CD14-positive monocyte (primary cell): ENCODE measurements around the gene C1orf56. TPM values are rescaled to one million over a fixed set of nuclear protein-coding genes. Genes with fewer than 3 reads are reported as not detected.

ENCODE experiments used
- DNase-seq, 3 donors: peaks; one replicate each; pipeline ENCODE4 v3.0.0-alpha.2; 2011 to 2022
- H2AFZ ChIP-seq: 2 replicates; pipeline ENCODE4 v1.6.0; 2012; ENCODE audit warnings: mild to moderate bottlenecking, low read depth, low read length, inconsistent platforms; ENCODE audit not compliant: insufficient read depth, poor library complexity, severe bottlenecking
- H3K27ac ChIP-seq, 2 donors: 1 replicate in 1 of 2; 2 replicates in 1 of 2; pipeline ENCODE4 v1.5.1; 2012 to 2013; ENCODE audit warnings: low read length in 2 of 2, control low read depth in 1 of 2, inconsistent platforms in 1 of 2, low read depth in 1 of 2, mild to moderate bottlenecking in 1 of 2
- H3K27me3 ChIP-seq, 2 donors: one replicate each; pipeline versions ENCODE4 v1.6.0 to v1.6.1; 2011 to 2013; ENCODE audit warnings: low read length in 2 of 2; ENCODE audit not compliant: control insufficient read depth in 2 of 2, insufficient read depth in 2 of 2
- H3K36me3 ChIP-seq, 2 donors: replicated peaks in 1 of 2; 1 replicate in 1 of 2; 2 replicates in 1 of 2; pipeline versions ENCODE4 v1.5.1 to v1.6.1; 2012 to 2013; ENCODE audit warnings: low read length in 2 of 2, control low read depth in 1 of 2, inconsistent platforms in 1 of 2, mild to moderate bottlenecking in 1 of 2; ENCODE audit not compliant: insufficient read depth in 2 of 2, control insufficient read depth in 1 of 2
- H3K4me1 ChIP-seq, 2 donors: 1 replicate in 1 of 2; 2 replicates in 1 of 2; pipeline versions ENCODE4 v1.5.1 to v1.6.1; 2012 to 2013; ENCODE audit warnings: low read length in 2 of 2, control low read depth in 1 of 2, inconsistent platforms in 1 of 2, mild to moderate bottlenecking in 1 of 2, moderate library complexity in 1 of 2; ENCODE audit not compliant: insufficient read depth in 2 of 2, control insufficient read depth in 1 of 2
- H3K4me2 ChIP-seq: replicated peaks from 2 replicates; pipeline ENCODE3; 2012; ENCODE audit warnings: low read length, moderate library complexity, mild to moderate bottlenecking; ENCODE audit not compliant: poor library complexity, severe bottlenecking; ENCODE audit errors: extremely low read depth
- H3K4me3 ChIP-seq, 3 experiments: fragments of 200-600 bp in 1 of 3; sonication (generic) in 1 of 3; replicated peaks in 1 of 3; 1 replicate in 2 of 3; 2 replicates in 1 of 3; pipeline ENCODE4 v1.5.1; 2011 to 2013; ENCODE audit warnings: low read length in 3 of 3, mild to moderate bottlenecking in 3 of 3, control low read depth in 2 of 3, low read depth in 2 of 3, inconsistent platforms in 1 of 3, moderate library complexity in 1 of 3
- H3K79me2 ChIP-seq: 2 replicates; pipeline ENCODE4 v1.6.0; 2012; ENCODE audit warnings: mild to moderate bottlenecking, control low read depth, inconsistent platforms, low read length, moderate library complexity; ENCODE audit not compliant: insufficient read depth
- H3K9ac ChIP-seq: 2 replicates; pipeline ENCODE4 v1.6.0; 2017; ENCODE audit warnings: low read length, mild to moderate bottlenecking; ENCODE audit not compliant: insufficient read depth, poor library complexity, severe bottlenecking
- H3K9me3 ChIP-seq, 2 donors: replicated peaks in 1 of 2; 1 replicate in 1 of 2; 2 replicates in 1 of 2; pipeline versions ENCODE4 v1.5.1 to v1.6.1; 2012 to 2013; ENCODE audit warnings: low read length in 2 of 2, control low read depth in 1 of 2; ENCODE audit not compliant: control insufficient read depth in 1 of 2, insufficient read depth in 1 of 2
- H4K20me1 ChIP-seq: 2 replicates; pipeline ENCODE4 v1.6.0; 2012; ENCODE audit warnings: mild to moderate bottlenecking, low read length, control low read depth, moderate library complexity; ENCODE audit not compliant: insufficient read depth
- H3K27ac Mint-ChIP-seq, 7 donors: one replicate each; pipeline ENCODE4 v1.8.0; 2020; ENCODE audit warnings: mild to moderate bottlenecking in 7 of 7, mixed read lengths in 7 of 7, moderate library complexity in 6 of 7, inconsistent platforms in 2 of 7
- H3K27me3 Mint-ChIP-seq, 3 donors: one replicate each; pipeline ENCODE4 v1.8.0; 2021 to 2022; ENCODE audit warnings: low read depth in 3 of 3, mild to moderate bottlenecking in 3 of 3, mixed read lengths in 3 of 3, moderate library complexity in 3 of 3, inconsistent platforms in 1 of 3
- H3K36me3 Mint-ChIP-seq, 2 donors: one replicate each; pipeline ENCODE4 v1.8.0; 2020; ENCODE audit warnings: mixed read lengths in 2 of 2, inconsistent platforms in 1 of 2, mild to moderate bottlenecking in 1 of 2
- H3K4me1 Mint-ChIP-seq: one replicate; pipeline ENCODE4 v1.8.0; 2020; ENCODE audit warnings: mild to moderate bottlenecking, mixed read lengths
- H3K4me3 Mint-ChIP-seq, 2 donors: one replicate each; pipeline ENCODE4 v1.8.0; 2020; ENCODE audit warnings: mild to moderate bottlenecking in 2 of 2, mixed read lengths in 2 of 2, moderate library complexity in 1 of 2
- H3K9me3 Mint-ChIP-seq, 7 donors: one replicate each; pipeline ENCODE4 v1.8.0; 2020 to 2022; ENCODE audit warnings: mixed read lengths in 7 of 7, mild to moderate bottlenecking in 6 of 7, moderate library complexity in 6 of 7, inconsistent platforms in 2 of 7
- WGBS: methylation state at CpG from one replicate; pipeline ENCODE4 v1.1.5; 2013; ENCODE audit warnings: missing lambda C conversion rate; ENCODE audit not compliant: insufficient coverage; 5-methylcytosine and 5-hydroxymethylcytosine counted together
- intact Hi-C, 2 donors: fragments of 100-400 bp; cut with micrococcal nuclease; formaldehyde crosslinking; loops; one replicate each; pipeline versions ENCODE4 v1.15.0 to v1.15.1; 2023
- polyA plus RNA-seq, 3 donors: library from polyadenylated mRNA; depleted of rRNA in 1 of 3; unstranded in 2 of 3; stranded (reverse) in 1 of 3; fragments of 300-500 nt in 2 of 3; fragments of >200 nt in 1 of 3; fragmentation: Illumina TruSeq in 2 of 3; gene quantifications; 1 replicate in 2 of 3; 2 replicates in 1 of 3; pipeline ENCODE4 v1.2.3, GENCODE V29; 2012 to 2021
- small RNA-seq: library from RNA; depleted of rRNA; stranded (forward); fragments of <200 nt; gene quantifications from one replicate; pipeline ENCODE3, GENCODE V24; 2012; ENCODE audit warnings: low read depth; ENCODE audit not compliant: insufficient read length
- TF ChIP-seq, protein P1 (sequence below): fragments of 200-600 bp; IDR thresholded peaks from one replicate; pipeline ENCODE4 v1.8.0; 2022; ENCODE audit warnings: antibody characterized with exemption, mild to moderate bottlenecking

C1orf56 gene
- polyA plus RNA-seq, 3 donors = 0.60 to 1.5 (median 0.62) TPM

DNA sequence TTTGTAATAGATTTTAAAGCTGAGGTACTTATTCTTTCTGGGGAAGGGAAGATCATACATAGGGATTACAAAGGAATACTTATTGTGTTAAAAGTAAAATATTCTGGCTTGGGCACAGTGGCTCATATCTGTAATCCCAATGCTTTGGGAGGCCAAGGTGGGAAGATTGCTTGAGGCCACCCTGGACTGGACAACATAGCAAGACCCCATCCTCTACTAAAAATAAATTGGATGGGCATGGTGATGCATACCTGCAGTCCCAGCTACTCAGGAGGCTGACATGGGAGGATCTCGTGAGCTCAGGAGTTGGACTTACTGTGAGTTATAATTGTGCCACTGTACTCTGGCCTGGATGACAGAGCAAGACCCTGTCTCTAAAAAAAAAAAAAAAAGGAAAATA, 50.6 kb downstream of the C1orf56 start:
- Histone ChIP-seq H3K9me3 (no peaks in the 10 kb centered on the region), H3K27me3 (no peaks in the 10 kb centered on the region), H3K4me3 (no peak overlapping the region), H3K9ac (no peak overlapping the region), H3K27ac (no peak overlapping the region), H4K20me1 (no peaks in the 10 kb centered on the region), H3K79me2 (no peaks in the 10 kb centered on the region), H3K4me2 (no peak overlapping the region), H3K36me3 (peaks cover 0 to 20% of the 10 kb centered on the region in 2 donors), H2AFZ (no peak overlapping the region), H3K4me1 (no peaks in the 10 kb centered on the region)
- Mint-ChIP-seq H3K27me3 (no peaks in the 10 kb centered on the region), H3K9me3 (peaks cover 0 to 2% (median 0%) of the 10 kb centered on the region in 7 donors), H3K4me1 (no peaks in the 10 kb centered on the region), H3K36me3 (peaks cover 16 to 37% of the 10 kb centered on the region in 2 donors), H3K27ac (no peak overlapping the region), H3K4me3 (no peak overlapping the region)
- intact Hi-C loops = loop anchor here in 1 of 2 donors (2.0 kb wide), 1 partner anchor 59 kb away; the partner anchor contains the start of gene TNFAIP8L2
- WGBS = no CpG with 5 or more reads among the region's 1 CpG
- DNase-seq = no peak
- TF ChIP-seq, protein P1, sequence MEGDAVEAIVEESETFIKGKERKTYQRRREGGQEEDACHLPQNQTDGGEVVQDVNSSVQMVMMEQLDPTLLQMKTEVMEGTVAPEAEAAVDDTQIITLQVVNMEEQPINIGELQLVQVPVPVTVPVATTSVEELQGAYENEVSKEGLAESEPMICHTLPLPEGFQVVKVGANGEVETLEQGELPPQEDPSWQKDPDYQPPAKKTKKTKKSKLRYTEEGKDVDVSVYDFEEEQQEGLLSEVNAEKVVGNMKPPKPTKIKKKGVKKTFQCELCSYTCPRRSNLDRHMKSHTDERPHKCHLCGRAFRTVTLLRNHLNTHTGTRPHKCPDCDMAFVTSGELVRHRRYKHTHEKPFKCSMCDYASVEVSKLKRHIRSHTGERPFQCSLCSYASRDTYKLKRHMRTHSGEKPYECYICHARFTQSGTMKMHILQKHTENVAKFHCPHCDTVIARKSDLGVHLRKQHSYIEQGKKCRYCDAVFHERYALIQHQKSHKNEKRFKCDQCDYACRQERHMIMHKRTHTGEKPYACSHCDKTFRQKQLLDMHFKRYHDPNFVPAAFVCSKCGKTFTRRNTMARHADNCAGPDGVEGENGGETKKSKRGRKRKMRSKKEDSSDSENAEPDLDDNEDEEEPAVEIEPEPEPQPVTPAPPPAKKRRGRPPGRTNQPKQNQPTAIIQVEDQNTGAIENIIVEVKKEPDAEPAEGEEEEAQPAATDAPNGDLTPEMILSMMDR = no peak

Small RNAs within 50 kb of the gene (small RNA-seq; reads per million reads assigned to genes)
- gene RNU6-884P = not detected

Other genes with a start within 250 kb of the C1orf56 start
- gene CTSK, start 239.5 kb upstream of the C1orf56 start, polyA plus RNA-seq = 10 to 100 TPM in 1 of 3 donors, 1 to 10 TPM in 2; 2.1 to 17.8 (median 2.4) TPM
- gene ARNT, start 171.2 kb upstream of the C1orf56 start, polyA plus RNA-seq = 10 to 100 TPM; 25.8 to 38.8 (median 38.6) TPM
- not detected for gene CTXND2, start 160.6 kb upstream of the C1orf56 start, polyA plus RNA-seq
- gene SETDB1, start 121.4 kb upstream of the C1orf56 start, polyA plus RNA-seq = 10 to 100 TPM; 13.9 to 69.4 (median 15.5) TPM
- gene CERS2, start 72.9 kb upstream of the C1orf56 start, polyA plus RNA-seq = 100 to 1,000 TPM; 152 to 224 (median 200) TPM
- 1 to 10 TPM in 2 of 3 donors, under 1 TPM in 1; 0.28 to 1.7 (median 1.4) TPM for gene ANXA9, start 65.5 kb upstream of the C1orf56 start, polyA plus RNA-seq
- 10 to 100 TPM; 11.5 to 25.0 (median 13.2) TPM for gene MINDY1, start 40.8 kb upstream of the C1orf56 start, polyA plus RNA-seq
- 10 to 100 TPM in 2 of 3 donors, 1 to 10 TPM in 1; 8.4 to 22.8 (median 22.6) TPM for gene PRUNE1, start 39.3 kb upstream of the C1orf56 start, polyA plus RNA-seq
- under 1 TPM in 1 of 3 donors, not detected in 2; 0.77 TPM for gene BNIPL, start 11.2 kb upstream of the C1orf56 start, polyA plus RNA-seq
- 100 to 1,000 TPM in 1 of 3 donors, 10 to 100 TPM in 2; 62.1 to 302 (median 75.7) TPM for gene CDC42SE1, start 11.9 kb downstream of the C1orf56 start, polyA plus RNA-seq
- gene MLLT11, start 12.6 kb downstream of the C1orf56 start, polyA plus RNA-seq = under 1 TPM; 0.38 to 0.93 (median 0.40) TPM
- 10 to 100 TPM in 1 of 3 donors, 1 to 10 TPM in 2; 2.2 to 14.0 (median 2.2) TPM for gene GABPB2, start 23.0 kb downstream of the C1orf56 start, polyA plus RNA-seq
- gene SEMA6C, start 98.9 kb downstream of the C1orf56 start, polyA plus RNA-seq = 1 to 10 TPM in 1 of 3 donors, under 1 TPM in 2; 0.39 to 1.4 (median 0.97) TPM
- 100 to 1,000 TPM in 2 of 3 donors, 10 to 100 TPM in 1; 50.3 to 104 (median 103) TPM for gene TNFAIP8L2, start 108.9 kb downstream of the C1orf56 start, polyA plus RNA-seq
- under 1 TPM in 2 of 3 donors, not detected in 1; 0.16 to 0.24 TPM for gene LYSMD1, start 118.2 kb downstream of the C1orf56 start, polyA plus RNA-seq
- gene SCNM1, start 118.4 kb downstream of the C1orf56 start, polyA plus RNA-seq = 100 to 1,000 TPM in 2 of 3 donors, 10 to 100 TPM in 1; 74.9 to 110 (median 103) TPM
- gene TMOD4, start 128.2 kb downstream of the C1orf56 start, polyA plus RNA-seq = 1 to 10 TPM in 1 of 3 donors, not detected in 2; 2.0 TPM
- 10 to 100 TPM; 30.4 to 43.3 (median 37.7) TPM for gene VPS72, start 142.4 kb downstream of the C1orf56 start, polyA plus RNA-seq
- gene PIP5K1A, start 150.8 kb downstream of the C1orf56 start, polyA plus RNA-seq = 10 to 100 TPM; 10.8 to 47.7 (median 11.7) TPM
- gene PSMD4, start 207.0 kb downstream of the C1orf56 start, polyA plus RNA-seq = 100 to 1,000 TPM; 232 to 266 (median 252) TPM
- 10 to 100 TPM in 1 of 3 donors, 1 to 10 TPM in 2; 1.3 to 26.5 (median 1.8) TPM for gene ZNF687, start 234.5 kb downstream of the C1orf56 start, polyA plus RNA-seq